Aorta (tissue), 5 donors: ENCODE measurements around the gene BICDL1. TPM values are rescaled to one million over a fixed set of nuclear protein-coding genes. Genes with fewer than 3 reads are reported as not detected.
"Not testable (repeated sequence)": the region's sequence is repeated elsewhere in the genome, so short reads cannot be mapped to it uniquely, and the experiment has no call there.

ENCODE experiments used
- ATAC-seq: fragments of 200-7000 bp; cut with Tn5 transposase; one replicate; pipeline ENCODE4 v1.9.1; 2022; ENCODE audit warnings: moderate library complexity; ENCODE audit not compliant: low FRiP score
- DNase-seq, 2 donors: peaks; one replicate each; pipeline ENCODE4 v3.0.0-alpha.2; 2020
- H3K27ac ChIP-seq, 2 donors: one replicate each; pipeline ENCODE4 v1.5.1; 2013; ENCODE audit warnings: low read length in 2 of 2, mild to moderate bottlenecking in 2 of 2, moderate library complexity in 2 of 2, control low read depth in 1 of 2, inconsistent platforms in 1 of 2, low read depth in 1 of 2
- H3K27me3 ChIP-seq, 2 donors: one replicate each; pipeline ENCODE4 v1.6.1; 2013; ENCODE audit warnings: control low read depth in 1 of 2, low read length in 1 of 2, mild to moderate bottlenecking in 1 of 2, moderate library complexity in 1 of 2; ENCODE audit not compliant: insufficient read depth in 2 of 2, control insufficient read depth in 1 of 2
- H3K36me3 ChIP-seq, 2 donors: one replicate each; pipeline ENCODE4 v1.6.1; 2013; ENCODE audit warnings: control low read depth in 1 of 2, low read length in 1 of 2, mild to moderate bottlenecking in 1 of 2; ENCODE audit not compliant: insufficient read depth in 2 of 2, control insufficient read depth in 1 of 2
- H3K4me1 ChIP-seq, 2 donors: one replicate each; pipeline ENCODE4 v1.6.1; 2013; ENCODE audit warnings: low read length in 2 of 2, control low read depth in 1 of 2, mild to moderate bottlenecking in 1 of 2, moderate library complexity in 1 of 2; ENCODE audit not compliant: insufficient read depth in 2 of 2, control insufficient read depth in 1 of 2
- H3K4me3 ChIP-seq, 2 donors: one replicate each; pipeline ENCODE4 v1.5.1; 2013; ENCODE audit warnings: low read length in 2 of 2, control low read depth in 1 of 2, mild to moderate bottlenecking in 1 of 2
- H3K9me3 ChIP-seq: one replicate; pipeline ENCODE4 v1.6.1; 2013; ENCODE audit warnings: mild to moderate bottlenecking, low read length; ENCODE audit not compliant: control insufficient read depth
- WGBS, 2 donors: extraction: QIAGEN DNeasy Blood & Tissue Kit; methylation state at CpG; one replicate each; pipeline ENCODE4 v1.1.7; 2013; 5-methylcytosine and 5-hydroxymethylcytosine counted together
- intact Hi-C, 2 donors: fragments of 100-400 bp; cut with DNase I; formaldehyde crosslinking; loops; one replicate each; pipeline versions ENCODE4 v1.14.2 to v1.15.0; 2022
- polyA plus RNA-seq, 2 donors: library from polyadenylated mRNA; stranded (reverse); fragments of 200-250 nt; gene quantifications; one replicate each; pipeline ENCODE4 v1.2.3, GENCODE V29; 2013
- total RNA-seq, 2 donors: library from RNA; stranded (reverse); fragmentation: NEBNext Ultra II Directional; extraction: Animal tissue kit (Norgen Biotek cat#: 25700); gene quantifications; one replicate each; pipeline ENCODE4 v1.2.1, GENCODE V29; 2021
- donor health status: healthy with polysubstance abuse.
- donor health status: Bipolar disorder and iron deficiency.
- donor health status: DM: no; HTN: no; CAD: no.
- donor health status: DM: no; HTN: no; CAD: no.
- donor health status: DM: yes; HTN: yes; CAD: no.

The BICDL1 gene
- total and polyA plus RNA-seq, 4 donors = 0.36 to 1.7 (median 1.3) TPM

GRCh38 chr12:120013659-120014380 lies 24.8 kb downstream of the BICDL1 start:
- Histone ChIP-seq H3K27ac (no peak overlapping the region), H3K4me3 (no peak overlapping the region), H3K27me3 (peaks cover 0 to 2% of the 10 kb centered on the region in 2 donors), H3K4me1 (no peaks in the 10 kb centered on the region), H3K36me3 (no peaks in the 10 kb centered on the region), H3K9me3 (peaks cover 2% of the 10 kb centered on the region)
- no peak for ATAC-seq
- intact Hi-C loops = no loop called here
- DNase-seq = no peak
- 81 to 83% methylated on average over 9 of the region's 9 CpGs for WGBS, 2 donors

GRCh38 chr12:120014381-120014735 lies 25.3 kb downstream of the BICDL1 start:
- 92 to 95% methylated on average over 11 of the region's 11 CpGs for WGBS, 2 donors
- H3K4me1 ChIP-seq, H3K27ac ChIP-seq, H3K36me3 ChIP-seq, H3K9me3 ChIP-seq, H3K4me3 ChIP-seq, DNase-seq, ATAC-seq, intact Hi-C loops, H3K27me3 ChIP-seq: not testable (repeated sequence)

- DNase-seq (no peak), ATAC-seq (no peak)
- intact Hi-C loops = no loop called here
- H3K36me3 ChIP-seq = no peaks in the 10 kb centered on the region
- H3K27me3 ChIP-seq = peaks cover 0 to 2% of the 10 kb centered on the region in 2 donors
- peaks cover 2% of the 10 kb centered on the region for H3K9me3 ChIP-seq
- no peak overlapping the region for H3K27ac ChIP-seq
- H3K4me3 ChIP-seq = no peak overlapping the region
- no peaks in the 10 kb centered on the region for H3K4me1 ChIP-seq
- WGBS, 2 donors = 66 to 67% methylated on average over 3 of the region's 3 CpGs
These were observed 26.3 kb downstream of the BICDL1 start for GRCh38 chr12:120015313-120015712.

- 76 to 81% methylated on average over 2 of the region's 2 CpGs for WGBS, 2 donors
- DNase-seq, H3K27ac ChIP-seq, H3K36me3 ChIP-seq, H3K4me3 ChIP-seq, intact Hi-C loops, H3K27me3 ChIP-seq, H3K9me3 ChIP-seq, H3K4me1 ChIP-seq, ATAC-seq: not testable (repeated sequence)
These were observed 27.2 kb downstream of the BICDL1 start for GRCh38 chr12:120016199-120016598.

GRCh38 chr12:120019197-120019596 lies 30.2 kb downstream of the BICDL1 start:
- ATAC-seq (no peak), DNase-seq (no peak)
- H3K36me3 ChIP-seq = no peaks in the 10 kb centered on the region
- H3K4me1 ChIP-seq = no peaks in the 10 kb centered on the region
- no peaks in the 10 kb centered on the region for H3K9me3 ChIP-seq
- intact Hi-C loops = no loop called here
- no peak overlapping the region for H3K4me3 ChIP-seq
- H3K27ac ChIP-seq = no peak overlapping the region
- peaks cover 0 to 2% of the 10 kb centered on the region in 2 donors for H3K27me3 ChIP-seq

GRCh38 chr12:120019938-120020337 lies 30.9 kb downstream of the BICDL1 start:
- intact Hi-C loops = no loop called here
- 76 to 83% methylated on average over 5 of the region's 5 CpGs for WGBS, 2 donors

GRCh38 chr12:120024193-120024592 lies 35.2 kb downstream of the BICDL1 start:
- Histone ChIP-seq H3K27me3 (no peaks in the 10 kb centered on the region), H3K9me3 (no peaks in the 10 kb centered on the region), H3K4me1 (no peaks in the 10 kb centered on the region), H3K27ac (no peak overlapping the region), H3K36me3 (no peaks in the 10 kb centered on the region), H3K4me3 (no peak overlapping the region)
- intact Hi-C loops = no loop called here
- no peak for ATAC-seq
- DNase-seq = no peak
- 76 to 78% methylated on average over 2 of the region's 2 CpGs for WGBS, 2 donors

More at GRCh38 chr12:120019938-120020337, 30.9 kb downstream of the BICDL1 start:
- no peaks in the 10 kb centered on the region for H3K36me3 ChIP-seq
- DNase-seq (no peak), ATAC-seq (no peak)
- H3K9me3 ChIP-seq = no peaks in the 10 kb centered on the region
- peaks cover 0 to 2% of the 10 kb centered on the region in 2 donors for H3K27me3 ChIP-seq
- H3K4me1 ChIP-seq = no peaks in the 10 kb centered on the region
- H3K4me3 ChIP-seq = no peak overlapping the region
- no peak overlapping the region for H3K27ac ChIP-seq

- 91 to 95% methylated on average over 2 of the region's 2 CpGs for WGBS, 2 donors
- intact Hi-C loops = no loop called here
- Histone ChIP-seq H3K27ac (no peak overlapping the region), H3K9me3 (no peaks in the 10 kb centered on the region), H3K36me3 (no peaks in the 10 kb centered on the region), H3K4me3 (no peak overlapping the region), H3K27me3 (no peaks in the 10 kb centered on the region), H3K4me1 (no peaks in the 10 kb centered on the region)
- ATAC-seq (no peak), DNase-seq (no peak)
These were observed 36.6 kb downstream of the BICDL1 start for GRCh38 chr12:120025640-120026039.

- intact Hi-C loops = no loop called here
- Histone ChIP-seq H3K27me3 (no peaks in the 10 kb centered on the region), H3K36me3 (no peaks in the 10 kb centered on the region), H3K4me1 (no peaks in the 10 kb centered on the region), H3K9me3 (no peaks in the 10 kb centered on the region), H3K27ac (no peak overlapping the region), H3K4me3 (no peak overlapping the region)
- ATAC-seq = no peak
- DNase-seq = no peak
These were observed 43.2 kb downstream of the BICDL1 start for GRCh38 chr12:120032242-120032641.
